Measurements from ENCODE around the gene DSCAM.

DSCAM gene

GRCh38 chr21:40255518-40256444 lies 591.2 kb downstream of the DSCAM start:
- Histone ChIP-seq H3K27me3 (ENCODE audit: insufficient read depth, poor library complexity, severe bottlenecking) (no peaks in the 10 kb centered on the region), H3K4me3 (replicated peaks; ENCODE audit: insufficient read depth, low read length) (no peak overlapping the region), H3K27ac (replicated peaks) (no peak overlapping the region)
- TF ChIP-seq POLR2AphosphoS5 (IDR thresholded peaks at IDR 0.05; ENCODE audit: low read depth) (no peak), REST (IDR thresholded peaks at IDR 0.05; ENCODE audit: insufficient replicate concordance, low read depth) (no peak), CTCF (IDR thresholded peaks at IDR 0.05; ENCODE audit: insufficient read depth, low read length) (no peak), SPI1 (IDR thresholded peaks at IDR 0.05; ENCODE audit: borderline replicate concordance, low read depth) (no peak), GABPA (IDR thresholded peaks at IDR 0.05; ENCODE audit: low read depth) (no peak)
- no peak for DNase-seq (ENCODE audit: low read depth in 1 of 2, low spot score in 1 of 2)

DNA sequence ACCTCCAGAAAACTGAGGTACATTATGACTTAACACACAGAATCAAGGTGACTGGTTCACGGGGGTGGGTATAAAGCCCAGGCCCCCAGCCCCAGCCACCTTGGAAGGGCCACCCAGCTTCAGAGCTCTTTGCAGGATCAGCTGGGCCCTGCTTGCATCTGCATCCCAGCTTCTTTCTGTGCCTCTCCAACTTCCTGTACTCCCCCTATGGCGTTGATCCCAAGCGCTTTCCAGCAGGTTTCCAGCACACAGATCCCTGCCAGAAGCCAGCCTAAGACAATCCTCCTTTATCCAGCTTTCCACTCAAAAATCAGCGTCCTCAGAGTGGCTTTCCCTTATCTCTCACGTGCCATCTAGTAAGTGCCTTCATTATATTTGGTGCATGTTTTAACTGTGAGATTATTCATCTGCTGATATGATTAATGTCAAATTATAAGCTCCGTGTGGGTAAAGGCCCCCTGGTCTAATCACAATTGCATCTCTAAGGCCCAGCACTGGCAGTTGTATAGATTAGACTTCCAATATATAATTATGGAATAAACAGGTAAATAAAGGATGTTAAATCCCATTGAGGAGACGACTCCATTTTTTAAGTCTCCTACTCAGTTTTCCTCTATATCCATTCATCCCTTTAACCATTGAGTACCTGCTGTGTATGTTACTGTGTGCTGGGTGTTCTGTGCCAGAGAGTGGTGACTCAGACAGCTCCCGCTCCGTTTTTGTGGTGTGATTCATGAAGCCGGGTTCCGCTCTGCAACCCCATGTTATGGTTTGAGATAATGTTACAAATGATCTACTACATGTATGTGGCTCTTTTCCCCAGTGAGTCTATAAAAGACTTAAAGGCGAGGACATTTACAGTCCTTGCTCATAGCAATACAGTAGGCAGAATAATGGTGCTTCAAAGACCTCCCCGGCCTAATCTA lies 592.2 kb downstream of the DSCAM start:
- DNase-seq (ENCODE audit: low read depth in 1 of 2, low spot score in 1 of 2), result no peak
- TF ChIP-seq CTCF (IDR thresholded peaks at IDR 0.05; ENCODE audit: insufficient read depth, low read length) (no peak), SPI1 (IDR thresholded peaks at IDR 0.05; ENCODE audit: borderline replicate concordance, low read depth) (no peak), POLR2AphosphoS5 (IDR thresholded peaks at IDR 0.05; ENCODE audit: low read depth) (no peak)

GRCh38 chr21:40253112-40253511 lies 593.8 kb downstream of the DSCAM start:
- DNase-seq (ENCODE audit: low read depth in 1 of 2, low spot score in 1 of 2), result no peak
- TF ChIP-seq GABPA (IDR thresholded peaks at IDR 0.05; ENCODE audit: low read depth), result no peak
- TF ChIP-seq POLR2AphosphoS5 (IDR thresholded peaks at IDR 0.05; ENCODE audit: low read depth), result no peak
- no peak for TF ChIP-seq CTCF (IDR thresholded peaks at IDR 0.05; ENCODE audit: insufficient read depth, low read length)
- Histone ChIP-seq H3K27me3 (ENCODE audit: insufficient read depth, poor library complexity, severe bottlenecking) (no peaks in the 10 kb centered on the region), H3K27ac (replicated peaks) (no peak overlapping the region), H3K4me3 (replicated peaks; ENCODE audit: insufficient read depth, low read length) (no peak overlapping the region)

More for the DNA sequence above, 592.2 kb downstream of the DSCAM start:
- no peak overlapping the region for H3K27ac ChIP-seq (replicated peaks)
- H3K4me3 ChIP-seq (replicated peaks; ENCODE audit: insufficient read depth, low read length), result no peak overlapping the region
- H3K27me3 ChIP-seq (ENCODE audit: insufficient read depth, poor library complexity, severe bottlenecking), result no peaks in the 10 kb centered on the region

DNA sequence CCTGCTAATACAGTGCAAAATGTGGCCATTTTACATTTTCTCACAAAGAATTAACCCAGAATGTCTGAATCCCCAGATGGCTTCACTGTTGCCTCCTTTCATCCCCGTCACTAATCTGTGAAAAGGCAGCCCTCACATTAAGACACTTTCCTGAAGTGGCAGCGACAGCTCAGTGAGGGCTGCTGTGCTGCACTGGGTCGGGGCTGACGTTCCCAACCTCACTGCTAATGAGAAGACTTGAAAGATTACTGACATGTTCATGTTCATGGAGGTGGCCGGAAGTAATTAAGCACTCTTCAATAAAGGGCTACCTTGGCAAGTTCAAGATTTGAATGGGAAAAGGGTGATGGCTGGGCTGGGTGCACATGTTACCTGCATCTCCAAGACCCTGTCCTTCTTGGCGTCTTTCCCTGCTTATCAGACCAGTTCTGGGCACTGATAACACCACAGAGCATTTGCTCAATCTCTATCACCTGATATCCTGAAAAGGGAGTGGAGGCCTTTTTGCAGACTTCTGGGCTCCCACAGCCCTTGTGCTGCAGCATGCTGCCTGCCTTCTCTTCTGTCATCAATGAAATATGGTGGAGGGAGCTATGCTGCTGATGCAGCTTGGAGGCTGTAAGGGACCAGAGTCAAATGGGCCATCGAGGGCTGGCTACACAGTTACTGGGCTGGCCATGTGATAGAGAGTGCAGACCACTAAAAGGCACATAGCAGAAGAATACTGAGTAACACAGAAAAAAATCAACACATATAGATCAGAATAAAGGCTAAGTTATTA lies 596.3 kb downstream of the DSCAM start:
- no peak for DNase-seq (ENCODE audit: low read depth in 1 of 2, low spot score in 1 of 2)
- Histone ChIP-seq H3K27ac (replicated peaks) (no peak overlapping the region), H3K27me3 (ENCODE audit: insufficient read depth, poor library complexity, severe bottlenecking) (no peaks in the 10 kb centered on the region), H3K4me3 (replicated peaks; ENCODE audit: insufficient read depth, low read length) (no peak overlapping the region)
- TF ChIP-seq REST (IDR thresholded peaks at IDR 0.05; ENCODE audit: insufficient replicate concordance, low read depth) (no peak), SPI1 (IDR thresholded peaks at IDR 0.05; ENCODE audit: borderline replicate concordance, low read depth) (no peak), CTCF (IDR thresholded peaks at IDR 0.05; ENCODE audit: insufficient read depth, low read length) (no peak), POLR2AphosphoS5 (IDR thresholded peaks at IDR 0.05; ENCODE audit: low read depth) (no peak), GABPA (IDR thresholded peaks at IDR 0.05; ENCODE audit: low read depth) (no peak)
